Erythroblast (primary cell): Measurements from ENCODE around the gene CRY2.

ENCODE experiments used
- GATA1 ChIP-seq: IDR thresholded peaks from 2 replicates; pipeline ENCODE4 v1.6.1; 2011; ENCODE audit warnings: low read depth, mild to moderate bottlenecking, control low read depth, low read length, moderate library complexity
- POLR2A ChIP-seq: IDR thresholded peaks from 2 replicates; pipeline ENCODE4 v1.6.1; 2011; ENCODE audit warnings: mild to moderate bottlenecking, low read length

GRCh38 chr11:45799562-45799961, 47.7 kb upstream of the CRY2 start:
- TF ChIP-seq POLR2A = no peak
- TF ChIP-seq GATA1 = no peak
